Measurements from ENCODE around the gene VPS8.

The VPS8 gene

DNA sequence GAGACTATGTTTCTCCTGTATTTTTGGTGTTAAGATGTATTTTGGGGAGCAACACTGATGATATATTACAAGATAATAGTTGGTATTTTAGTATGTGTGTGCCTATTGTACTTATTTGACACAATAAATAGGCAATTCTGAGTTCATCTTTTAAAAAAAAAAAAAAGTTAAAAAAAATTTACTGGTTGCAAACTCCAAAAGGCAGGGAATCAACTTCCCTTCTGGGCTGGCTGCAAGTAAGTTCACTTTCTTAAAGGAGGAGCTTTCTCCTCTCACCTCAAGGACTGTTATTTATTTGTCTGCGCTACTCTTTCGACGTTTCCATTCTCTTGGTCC is 335 bp upstream of the VPS8 start:
- no peak for TF ChIP-seq CTCF (IDR thresholded peaks at IDR 0.05; ENCODE audit: insufficient read depth, low read length, poor library complexity, severe bottlenecking)
- no peak for TF ChIP-seq EZH2phosphoT487 (conservative IDR thresholded peaks at IDR 0.05; ENCODE audit: low read length)
- H3K27ac ChIP-seq (ENCODE audit: low read depth, low read length), result no peak overlapping the region
- H3K79me2 ChIP-seq (ENCODE audit: insufficient read depth, low read length), result peaks cover 8% of the 10 kb centered on the region; the same call in 1 of the 2 replicates
- H3K4me3 ChIP-seq (ENCODE audit: insufficient read depth, low read length, poor library complexity, severe bottlenecking), result peak overlapping the region; percentile 93
- H3K9me3 ChIP-seq (ENCODE audit: insufficient read depth, low read length), result no peaks in the 10 kb centered on the region
- H4K20me1 ChIP-seq (ENCODE audit: low read depth, low read length), result no peaks in the 10 kb centered on the region
- peak overlapping the region; percentile 56 for H3K4me2 ChIP-seq (ENCODE audit: low read depth, low read length, poor library complexity, severe bottlenecking)
- no peaks in the 10 kb centered on the region for H3K36me3 ChIP-seq (ENCODE audit: low read length)
- peak overlapping the region; percentile 92 for H2AFZ ChIP-seq (ENCODE audit: low read depth, low read length, severe bottlenecking)
- no peaks in the 10 kb centered on the region for H3F3A ChIP-seq (ENCODE audit: insufficient read depth)
- H3K9me2 ChIP-seq (replicated peaks; ENCODE audit: insufficient read depth, low read length), result no peaks in the 10 kb centered on the region
- no peaks in the 10 kb centered on the region for H3K27me3 ChIP-seq (ENCODE audit: low read length)
- H3K9ac ChIP-seq (ENCODE audit: low read length), result peak overlapping the region; percentile 79; the same call in 1 of the 2 replicates

DNA sequence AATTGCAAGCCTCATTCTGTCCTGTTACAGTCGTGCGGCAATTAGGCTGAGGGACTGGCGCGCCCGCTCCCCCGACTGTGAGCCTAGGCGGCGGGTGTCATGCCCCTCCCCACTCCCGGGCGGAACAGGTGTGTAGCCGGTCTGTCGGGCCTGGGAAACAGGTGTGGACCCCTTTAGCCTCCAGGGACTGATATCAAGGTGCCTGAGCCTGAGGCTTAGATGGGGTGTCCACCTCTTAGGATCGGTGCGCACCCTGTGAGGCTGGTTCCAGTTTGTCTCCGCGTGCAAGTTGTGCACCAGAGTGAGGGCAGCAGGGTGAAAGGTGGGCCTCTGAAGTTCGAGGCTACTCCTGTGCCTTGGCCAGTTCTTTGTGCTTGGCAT is 686 bp downstream of the VPS8 start:
- Histone ChIP-seq H3K4me2 (ENCODE audit: low read depth, low read length, poor library complexity, severe bottlenecking) (peak overlapping the region; percentile 84), H2AFZ (ENCODE audit: low read depth, low read length, severe bottlenecking) (peak overlapping the region; percentile 98), H3K4me3 (ENCODE audit: insufficient read depth, low read length, poor library complexity, severe bottlenecking) (peak overlapping the region; percentile 93), H3K79me2 (ENCODE audit: insufficient read depth, low read length) (peaks cover 8% of the 10 kb centered on the region; the same call in 1 of the 2 replicates), H4K20me1 (ENCODE audit: low read depth, low read length) (no peaks in the 10 kb centered on the region), H3F3A (ENCODE audit: insufficient read depth) (no peaks in the 10 kb centered on the region), H3K9me3 (ENCODE audit: insufficient read depth, low read length) (no peaks in the 10 kb centered on the region), H3K36me3 (ENCODE audit: low read length) (no peaks in the 10 kb centered on the region), H3K9ac (ENCODE audit: low read length) (peak overlapping the region; percentile 79), H3K27me3 (ENCODE audit: low read length) (no peaks in the 10 kb centered on the region), H3K27ac (ENCODE audit: low read depth, low read length) (no peak overlapping the region), H3K9me2 (replicated peaks; ENCODE audit: insufficient read depth, low read length) (no peaks in the 10 kb centered on the region)
- no peak for TF ChIP-seq CTCF (IDR thresholded peaks at IDR 0.05; ENCODE audit: insufficient read depth, low read length, poor library complexity, severe bottlenecking)
- TF ChIP-seq EZH2phosphoT487 (conservative IDR thresholded peaks at IDR 0.05; ENCODE audit: low read length), result no peak

DNA sequence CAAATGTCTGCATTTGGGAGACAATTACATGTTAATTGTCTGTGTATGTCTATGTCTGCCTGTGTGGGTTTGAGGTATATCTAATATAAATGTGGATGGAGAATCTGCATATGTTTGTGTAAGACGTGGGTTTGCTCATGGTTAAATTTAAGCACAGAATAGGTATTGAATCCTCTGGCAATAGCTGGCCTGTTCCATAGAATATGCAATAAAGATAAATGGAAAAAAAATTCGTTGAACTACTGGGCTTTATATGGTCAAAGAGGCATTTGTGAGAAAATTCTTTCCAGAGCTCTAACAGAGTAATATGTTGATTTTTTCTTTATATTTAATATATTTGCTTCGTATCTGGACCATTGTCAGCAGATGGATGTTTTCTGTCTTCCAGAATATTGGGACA is 1.4 kb downstream of the VPS8 start:
- TF ChIP-seq EZH2phosphoT487 (conservative IDR thresholded peaks at IDR 0.05; ENCODE audit: low read length), result no peak
- TF ChIP-seq CTCF (IDR thresholded peaks at IDR 0.05; ENCODE audit: insufficient read depth, low read length, poor library complexity, severe bottlenecking), result no peak
- H3K4me3 ChIP-seq (ENCODE audit: insufficient read depth, low read length, poor library complexity, severe bottlenecking), result peak overlapping the region; percentile 93
- no peaks in the 10 kb centered on the region for H3K27me3 ChIP-seq (ENCODE audit: low read length)
- H3K9me3 ChIP-seq (ENCODE audit: insufficient read depth, low read length), result no peaks in the 10 kb centered on the region
- H2AFZ ChIP-seq (ENCODE audit: low read depth, low read length, severe bottlenecking), result no peak overlapping the region
- no peaks in the 10 kb centered on the region for H3F3A ChIP-seq (ENCODE audit: insufficient read depth)
- peak overlapping the region; percentile 84 for H3K4me2 ChIP-seq (ENCODE audit: low read depth, low read length, poor library complexity, severe bottlenecking)
- H4K20me1 ChIP-seq (ENCODE audit: low read depth, low read length), result no peaks in the 10 kb centered on the region
- no peaks in the 10 kb centered on the region for H3K9me2 ChIP-seq (replicated peaks; ENCODE audit: insufficient read depth, low read length)
- peaks cover 8% of the 10 kb centered on the region; the same call in 1 of the 2 replicates for H3K79me2 ChIP-seq (ENCODE audit: insufficient read depth, low read length)
- H3K27ac ChIP-seq (ENCODE audit: low read depth, low read length), result no peak overlapping the region
- H3K36me3 ChIP-seq (ENCODE audit: low read length), result no peaks in the 10 kb centered on the region
- peak overlapping the region; percentile 79 for H3K9ac ChIP-seq (ENCODE audit: low read length)

All from SU-DHL-6 (cell line).